ENCODE measurements around the gene JMY.

JMY gene

DNA sequence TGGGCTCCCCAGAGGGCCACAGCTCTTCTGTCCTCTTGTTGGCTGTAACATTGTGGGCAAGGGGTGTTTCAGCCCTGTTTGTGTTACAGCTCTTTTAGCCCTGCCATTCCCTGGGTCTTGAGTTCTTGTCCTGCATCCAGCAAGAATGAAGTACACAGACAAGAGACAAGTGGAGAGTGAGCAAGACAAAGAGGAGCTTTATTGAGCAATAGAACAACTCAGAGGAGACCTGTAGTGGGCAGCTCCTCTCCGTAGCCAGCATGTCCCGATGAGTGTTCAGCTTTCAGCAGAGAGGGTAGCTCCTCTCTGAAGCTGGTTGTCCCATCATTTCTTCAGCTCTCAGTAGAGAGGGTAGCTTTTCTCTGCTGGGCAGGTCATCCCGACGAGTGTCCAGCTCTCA lies 22.9 kb downstream of the JMY start:
- TF ChIP-seq, protein P1, sequence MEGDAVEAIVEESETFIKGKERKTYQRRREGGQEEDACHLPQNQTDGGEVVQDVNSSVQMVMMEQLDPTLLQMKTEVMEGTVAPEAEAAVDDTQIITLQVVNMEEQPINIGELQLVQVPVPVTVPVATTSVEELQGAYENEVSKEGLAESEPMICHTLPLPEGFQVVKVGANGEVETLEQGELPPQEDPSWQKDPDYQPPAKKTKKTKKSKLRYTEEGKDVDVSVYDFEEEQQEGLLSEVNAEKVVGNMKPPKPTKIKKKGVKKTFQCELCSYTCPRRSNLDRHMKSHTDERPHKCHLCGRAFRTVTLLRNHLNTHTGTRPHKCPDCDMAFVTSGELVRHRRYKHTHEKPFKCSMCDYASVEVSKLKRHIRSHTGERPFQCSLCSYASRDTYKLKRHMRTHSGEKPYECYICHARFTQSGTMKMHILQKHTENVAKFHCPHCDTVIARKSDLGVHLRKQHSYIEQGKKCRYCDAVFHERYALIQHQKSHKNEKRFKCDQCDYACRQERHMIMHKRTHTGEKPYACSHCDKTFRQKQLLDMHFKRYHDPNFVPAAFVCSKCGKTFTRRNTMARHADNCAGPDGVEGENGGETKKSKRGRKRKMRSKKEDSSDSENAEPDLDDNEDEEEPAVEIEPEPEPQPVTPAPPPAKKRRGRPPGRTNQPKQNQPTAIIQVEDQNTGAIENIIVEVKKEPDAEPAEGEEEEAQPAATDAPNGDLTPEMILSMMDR (conservative IDR thresholded peaks at IDR 0.05; ENCODE audit: low read depth): no peak
- CTCF ChIA-PET: interaction anchor here (0.6 kb wide), 1 partner anchor 206 kb away, joined by 4 read pairs; no protein-coding TSS in a partner anchor
- POLR2A ChIA-PET (ENCODE audit: low non-redundant PET): no interaction called here

DNA sequence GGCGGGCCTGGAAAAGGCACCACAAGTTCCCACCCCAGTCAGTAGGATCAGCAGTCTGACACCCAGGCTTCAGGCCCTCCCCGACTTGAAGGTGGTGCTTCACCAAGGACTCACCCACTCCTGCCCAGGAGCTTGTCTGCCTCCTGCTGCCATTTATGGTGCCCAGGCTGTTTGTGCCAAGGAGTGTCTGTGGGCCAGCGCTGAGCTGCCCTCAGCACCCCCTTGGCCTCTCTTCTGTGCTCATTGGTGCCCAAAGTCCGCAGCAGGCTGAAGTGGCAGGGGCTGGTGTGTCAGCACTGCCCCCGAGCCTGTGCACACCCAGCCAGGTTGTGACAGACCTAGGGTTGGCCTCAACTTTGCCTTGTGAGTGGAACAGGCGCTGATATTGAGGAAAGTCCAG lies 23.5 kb downstream of the JMY start:
- no peak for DNase-seq (ENCODE audit: low spot score)
- no peak overlapping the region for H3K27ac ChIP-seq
- ChIA-PET CTCF (interaction anchor here (0.6 kb wide), 1 partner anchor 205 kb away, joined by 4 read pairs; no protein-coding TSS in a partner anchor), POLR2A (ENCODE audit: low non-redundant PET) (no interaction called here)
- TF ChIP-seq, protein P1 (conservative IDR thresholded peaks at IDR 0.05; ENCODE audit: low read depth): no peak

More for the DNA sequence above, 22.9 kb downstream of the JMY start:
- no peak overlapping the region for H3K27ac ChIP-seq
- no peak for DNase-seq (ENCODE audit: low spot score)

DNA sequence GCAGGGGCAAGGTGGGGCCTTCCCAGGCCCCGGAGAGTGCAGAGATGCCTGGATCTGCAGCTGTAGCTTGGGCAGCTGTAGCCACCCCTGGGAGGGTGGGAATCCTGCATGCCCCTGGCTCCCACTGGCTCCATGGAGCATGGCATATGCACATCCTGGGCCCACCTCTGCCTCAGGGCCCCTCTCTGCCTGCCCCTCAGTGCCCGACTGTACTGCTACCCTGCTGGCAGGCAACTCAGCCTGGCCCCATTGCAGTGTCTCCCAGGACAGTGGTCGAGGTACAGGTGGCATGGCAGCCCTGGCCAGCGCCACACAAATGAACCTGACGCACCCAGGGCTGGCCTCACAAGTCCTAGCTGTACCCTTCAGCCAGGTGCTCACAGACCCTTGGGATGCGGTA lies 23.9 kb downstream of the JMY start:
- ChIA-PET CTCF (no interaction called here), POLR2A (ENCODE audit: low non-redundant PET) (no interaction called here)

DNA sequence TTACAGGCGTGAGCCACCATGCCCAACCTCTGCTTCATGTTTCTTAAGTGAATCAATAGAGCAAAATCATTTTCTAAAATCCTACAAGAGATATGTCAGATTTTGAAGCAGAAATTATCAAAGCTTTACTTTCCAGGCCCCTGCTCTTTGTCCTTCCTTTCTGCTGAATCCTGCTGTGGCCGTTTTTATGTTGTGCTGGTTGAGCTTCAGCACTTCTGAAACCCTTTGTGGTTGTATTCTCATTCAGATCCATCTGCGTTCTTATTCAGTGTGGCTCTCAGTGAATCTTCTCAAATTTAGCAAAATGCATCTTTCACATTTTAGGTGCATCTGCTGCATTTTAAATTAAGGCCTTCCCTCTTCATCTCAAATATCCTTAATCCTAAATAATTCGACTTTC lies 26.0 kb downstream of the JMY start:
- no peak for DNase-seq (ENCODE audit: low spot score)
- POLR2A ChIA-PET (ENCODE audit: low non-redundant PET): no interaction called here
- TF ChIP-seq, protein P1 (conservative IDR thresholded peaks at IDR 0.05; ENCODE audit: low read depth): no peak
- CTCF ChIA-PET: interaction anchor here (0.6 kb wide), 3 partner anchors 203 to 889 kb away, joined by 3 read pairs; no protein-coding TSS in a partner anchor
- no peak overlapping the region for H3K27ac ChIP-seq

More for the DNA sequence above, 23.9 kb downstream of the JMY start:
- no peak overlapping the region for H3K27ac ChIP-seq
- TF ChIP-seq, protein P1 (conservative IDR thresholded peaks at IDR 0.05; ENCODE audit: low read depth): no peak
- DNase-seq (ENCODE audit: low spot score): no peak

DNA sequence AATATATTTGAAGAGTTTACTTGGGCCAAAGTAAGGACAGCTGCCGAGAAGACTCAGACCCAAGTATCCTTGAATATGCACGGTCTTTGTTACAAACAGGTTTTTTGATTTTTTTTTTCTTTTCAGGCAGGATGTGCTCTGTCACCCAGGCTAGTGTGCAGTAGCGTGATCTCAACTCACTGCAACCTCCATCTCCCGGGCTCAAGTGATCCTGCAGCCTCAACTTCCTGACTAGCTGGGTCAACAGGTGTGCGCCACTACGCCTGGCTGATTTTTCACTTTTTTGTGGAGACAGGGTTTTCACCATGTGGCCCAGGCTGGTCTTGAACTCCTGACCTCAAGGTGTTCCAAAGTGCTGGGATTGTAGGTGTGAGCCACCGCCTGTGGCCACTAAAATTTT lies 27.4 kb downstream of the JMY start:
- ChIA-PET POLR2A (ENCODE audit: low non-redundant PET) (no interaction called here), CTCF (interaction anchor here (0.7 kb wide), 1 partner anchor 964 kb away, joined by 5 read pairs; no protein-coding TSS in a partner anchor)
- TF ChIP-seq, protein P1 (conservative IDR thresholded peaks at IDR 0.05; ENCODE audit: low read depth): no peak
- no peak overlapping the region for H3K27ac ChIP-seq
- DNase-seq (ENCODE audit: low spot score): no peak

DNA sequence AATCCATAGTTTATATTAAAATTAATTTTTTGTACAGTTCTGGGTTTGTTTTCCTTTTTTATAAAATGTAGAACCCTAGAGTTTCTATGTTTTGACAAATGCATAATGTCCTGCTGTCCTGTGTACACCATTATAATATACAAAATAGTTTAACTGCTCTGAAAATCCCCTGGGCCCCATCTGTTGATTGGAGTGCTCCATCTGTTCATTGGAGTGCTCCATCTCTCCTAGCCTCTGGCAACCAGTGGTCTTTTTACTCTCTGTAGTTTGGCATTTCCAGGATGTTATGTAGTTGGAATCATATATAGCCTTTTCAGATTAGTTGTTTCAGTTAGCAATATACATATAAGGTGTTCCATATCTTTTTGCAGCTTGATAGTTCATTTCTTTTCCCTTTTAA lies 31.2 kb downstream of the JMY start:
- TF ChIP-seq, protein P1 (conservative IDR thresholded peaks at IDR 0.05; ENCODE audit: low read depth): no peak
- ChIA-PET POLR2A (ENCODE audit: low non-redundant PET) (no interaction called here), CTCF (interaction anchor here (0.6 to 1.9 kb wide), 4 partner anchors 11 to 104 kb away, joined by 3 to 7 read pairs (median 4); no protein-coding TSS in a partner anchor)
- DNase-seq (ENCODE audit: low spot score): no peak
- no peak overlapping the region for H3K27ac ChIP-seq
